H9 (cell line): ENCODE measurements around the gene F9. TPM values are rescaled to one million over a fixed set of nuclear protein-coding genes. Genes with fewer than 3 reads are reported as not detected.

ENCODE experiments used
- DNase-seq: peaks from one replicate; pipeline ENCODE4 v3.0.0-alpha.2; 2017
- H2AFZ ChIP-seq: one replicate; pipeline ENCODE4 v1.6.1; 2013; ENCODE audit warnings: mild to moderate bottlenecking, low read length, control low read depth, moderate library complexity
- H2AK5ac ChIP-seq: 2 replicates; pipeline ENCODE4 v1.6.1; 2013; ENCODE audit warnings: low read length, control low read depth, mixed read lengths; ENCODE audit not compliant: insufficient read length
- H2BK120ac ChIP-seq: one replicate; pipeline ENCODE4 v1.6.1; 2013; ENCODE audit warnings: low read depth, mild to moderate bottlenecking, low read length, control low read depth, inconsistent platforms; ENCODE audit not compliant: poor library complexity, severe bottlenecking
- H2BK12ac ChIP-seq: 2 replicates; pipeline ENCODE4 v1.6.1; 2013; ENCODE audit warnings: low read length, control low read depth, mixed read lengths, low read depth; ENCODE audit not compliant: insufficient read length
- H2BK15ac ChIP-seq: 2 replicates; pipeline ENCODE4 v1.6.1; 2013; ENCODE audit warnings: low read depth, low read length, control low read depth
- H2BK20ac ChIP-seq: one replicate; pipeline ENCODE4 v1.6.1; 2013; ENCODE audit warnings: low read depth, mild to moderate bottlenecking, low read length, control low read depth, inconsistent platforms; ENCODE audit not compliant: poor library complexity, severe bottlenecking
- H2BK5ac ChIP-seq: 2 replicates; pipeline ENCODE4 v1.6.1; 2013; ENCODE audit warnings: low read length, control low read depth, mixed read lengths; ENCODE audit not compliant: insufficient read length
- H3K14ac ChIP-seq: 2 replicates; pipeline ENCODE4 v1.6.1; 2013; ENCODE audit warnings: low read length, control low read depth; ENCODE audit not compliant: insufficient read depth
- H3K18ac ChIP-seq: 2 replicates; pipeline ENCODE4 v1.6.1; 2013; ENCODE audit warnings: low read depth, mild to moderate bottlenecking, mixed read lengths, low read length, control low read depth; ENCODE audit not compliant: insufficient read length
- H3K23ac ChIP-seq: 2 replicates; pipeline ENCODE4 v1.6.1; 2013; ENCODE audit warnings: low read length, control low read depth, mixed read lengths, low read depth; ENCODE audit not compliant: insufficient read length
- H3K23me2 ChIP-seq: 2 replicates; pipeline ENCODE4 v1.6.1; 2013; ENCODE audit warnings: low read depth, mild to moderate bottlenecking, mixed read lengths, low read length, control low read depth; ENCODE audit not compliant: insufficient read length, poor library complexity, severe bottlenecking
- H3K27ac ChIP-seq: 2 replicates; pipeline ENCODE4 v1.5.1; 2013; ENCODE audit warnings: low read length, control low read depth, mixed read lengths, low read depth; ENCODE audit not compliant: insufficient read length
- H3K27me3 ChIP-seq: 2 replicates; pipeline ENCODE4 v1.6.1; 2013; ENCODE audit warnings: low read length, control low read depth, inconsistent platforms; ENCODE audit not compliant: insufficient read depth
- H3K4ac ChIP-seq: 2 replicates; pipeline ENCODE4 v1.6.1; 2013; ENCODE audit warnings: low read depth, mild to moderate bottlenecking, control low read depth, inconsistent platforms, low read length, moderate library complexity
- H3K4me1 ChIP-seq: 2 replicates; pipeline ENCODE4 v1.6.1; 2013; ENCODE audit warnings: low read length, control low read depth, inconsistent platforms; ENCODE audit not compliant: insufficient read depth
- H3K4me2 ChIP-seq: 2 replicates; pipeline ENCODE4 v1.6.1; 2013; ENCODE audit warnings: low read length, control low read depth, mixed read lengths; ENCODE audit not compliant: insufficient read length, insufficient read depth
- H3K56ac ChIP-seq: 2 replicates; pipeline ENCODE4 v1.6.1; 2013; ENCODE audit warnings: low read depth, mild to moderate bottlenecking, mixed read lengths, low read length, control low read depth; ENCODE audit not compliant: insufficient read length
- H3K79me1 ChIP-seq: 2 replicates; pipeline ENCODE4 v1.6.1; 2013; ENCODE audit warnings: low read depth, mild to moderate bottlenecking, moderate library complexity, low read length, control low read depth, inconsistent platforms; ENCODE audit not compliant: insufficient read depth, poor library complexity, severe bottlenecking
- H3K79me2 ChIP-seq: 2 replicates; pipeline ENCODE4 v1.6.1; 2013; ENCODE audit warnings: low read length, control low read depth, inconsistent platforms; ENCODE audit not compliant: insufficient read depth
- H3K9ac ChIP-seq: 2 replicates; pipeline ENCODE4 v1.6.1; 2013; ENCODE audit warnings: low read length, control low read depth, mixed read lengths; ENCODE audit not compliant: insufficient read length; ENCODE audit errors: extremely low read depth
- H3K9me3 ChIP-seq: one replicate; pipeline ENCODE4 v1.6.1; 2013; ENCODE audit warnings: low read depth, low read length, inconsistent platforms; ENCODE audit not compliant: control insufficient read depth
- H3T11ph ChIP-seq: one replicate; pipeline ENCODE4 v1.6.1; 2013; ENCODE audit warnings: mild to moderate bottlenecking, low read length, control low read depth, inconsistent platforms
- H4K20me1 ChIP-seq: one replicate; pipeline ENCODE4 v1.6.1; 2013; ENCODE audit not compliant: control insufficient read depth, insufficient read length, insufficient read depth
- H4K5ac ChIP-seq: 2 replicates; pipeline ENCODE4 v1.6.1; 2013; ENCODE audit warnings: low read depth, mild to moderate bottlenecking, mixed read lengths, low read length, control low read depth; ENCODE audit not compliant: insufficient read length
- H4K8ac ChIP-seq: replicated peaks from 2 replicates; pipeline ENCODE4 v1.6.1; 2013; ENCODE audit warnings: low read length, control low read depth, mixed read lengths, low read depth; ENCODE audit not compliant: insufficient read length
- H4K91ac ChIP-seq: 2 replicates; pipeline ENCODE4 v1.6.1; 2013; ENCODE audit warnings: low read depth, mild to moderate bottlenecking, moderate library complexity, mixed read lengths, low read length, control low read depth; ENCODE audit not compliant: insufficient read length
- H3K27ac Mint-ChIP-seq, 3 experiments: 2 replicates in 2 of 3; 3 replicates in 1 of 3; pipeline ENCODE4 v1.8.0; 2020 to 2021; ENCODE audit warnings: mixed read lengths in 3 of 3, mild to moderate bottlenecking in 1 of 3, moderate library complexity in 1 of 3
- H3K27me3 Mint-ChIP-seq: 2 replicates; pipeline ENCODE4 v1.8.0; 2021; ENCODE audit warnings: low read depth, mild to moderate bottlenecking, moderate library complexity, mixed read lengths
- H3K36me3 Mint-ChIP-seq, 3 experiments: 2 replicates in 2 of 3; 3 replicates in 1 of 3; pipeline ENCODE4 v1.8.0; 2020 to 2021; ENCODE audit warnings: low read depth in 3 of 3, mixed read lengths in 3 of 3; ENCODE audit not compliant: insufficient read depth in 1 of 3
- H3K4me1 Mint-ChIP-seq, 2 experiments: 2 replicates each; pipeline ENCODE4 v1.8.0; 2020; ENCODE audit warnings: mixed read lengths in 2 of 2
- H3K4me3 Mint-ChIP-seq, 2 experiments: 2 replicates in 1 of 2; 3 replicates in 1 of 2; pipeline ENCODE4 v1.8.0; 2020 to 2021; ENCODE audit warnings: mild to moderate bottlenecking in 2 of 2, mixed read lengths in 2 of 2, moderate library complexity in 1 of 2
- H3K9me3 Mint-ChIP-seq, 2 experiments: 2 replicates in 1 of 2; 3 replicates in 1 of 2; pipeline ENCODE4 v1.8.0; 2020; ENCODE audit warnings: mild to moderate bottlenecking in 2 of 2, mixed read lengths in 2 of 2, moderate library complexity in 1 of 2
- WGBS: extraction: QIAGEN DNeasy Blood & Tissue Kit; methylation state at CpG from one replicate; pipeline ENCODE4 v1.1.7; 2013; ENCODE audit warnings: missing lambda C conversion rate, low lambda C conversion rate, mixed read lengths; ENCODE audit not compliant: insufficient read length; ENCODE audit errors: extremely low coverage; 5-methylcytosine and 5-hydroxymethylcytosine counted together
- total RNA-seq: library from RNA; stranded (reverse); gene quantifications from 2 replicates; pipeline ENCODE4 v1.2.1, GENCODE V29; 2021
- TF ChIP-seq, protein P1 (sequence below): fragments of 200-600 bp; sonication (generic); conservative IDR thresholded peaks from 3 replicates; pipeline ENCODE4 v1.8.0; 2021; ENCODE audit warnings: antibody characterized with exemption, mild to moderate bottlenecking

The F9 gene
- total RNA-seq, 1 experiment from 2014 or later = not detected

DNA sequence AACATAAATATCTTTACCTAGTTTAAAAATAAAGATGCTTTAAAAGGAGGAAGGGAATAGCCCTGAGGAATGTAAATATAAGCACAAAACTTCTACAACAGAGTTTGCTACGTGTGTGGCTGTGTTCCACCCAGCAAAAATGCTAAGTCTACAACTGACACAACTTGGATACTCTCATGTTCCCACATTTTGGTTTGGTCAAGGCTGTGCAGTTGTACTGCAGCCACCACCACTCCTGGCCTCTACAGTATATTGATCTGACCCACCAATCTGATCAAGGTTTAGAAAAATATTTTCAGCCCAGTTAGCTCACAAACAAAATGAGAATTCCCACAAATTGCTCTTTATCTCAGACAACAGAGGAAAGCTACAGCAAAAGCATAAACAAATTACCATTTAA lies 12.1 kb downstream of the F9 start:
- no peak overlapping the region for H2AK5ac ChIP-seq
- H3K9me3 ChIP-seq = no peaks in the 10 kb centered on the region
- H3K4me1 ChIP-seq = no peaks in the 10 kb centered on the region
- H3K14ac ChIP-seq = no peak overlapping the region
- TF ChIP-seq, protein P1, sequence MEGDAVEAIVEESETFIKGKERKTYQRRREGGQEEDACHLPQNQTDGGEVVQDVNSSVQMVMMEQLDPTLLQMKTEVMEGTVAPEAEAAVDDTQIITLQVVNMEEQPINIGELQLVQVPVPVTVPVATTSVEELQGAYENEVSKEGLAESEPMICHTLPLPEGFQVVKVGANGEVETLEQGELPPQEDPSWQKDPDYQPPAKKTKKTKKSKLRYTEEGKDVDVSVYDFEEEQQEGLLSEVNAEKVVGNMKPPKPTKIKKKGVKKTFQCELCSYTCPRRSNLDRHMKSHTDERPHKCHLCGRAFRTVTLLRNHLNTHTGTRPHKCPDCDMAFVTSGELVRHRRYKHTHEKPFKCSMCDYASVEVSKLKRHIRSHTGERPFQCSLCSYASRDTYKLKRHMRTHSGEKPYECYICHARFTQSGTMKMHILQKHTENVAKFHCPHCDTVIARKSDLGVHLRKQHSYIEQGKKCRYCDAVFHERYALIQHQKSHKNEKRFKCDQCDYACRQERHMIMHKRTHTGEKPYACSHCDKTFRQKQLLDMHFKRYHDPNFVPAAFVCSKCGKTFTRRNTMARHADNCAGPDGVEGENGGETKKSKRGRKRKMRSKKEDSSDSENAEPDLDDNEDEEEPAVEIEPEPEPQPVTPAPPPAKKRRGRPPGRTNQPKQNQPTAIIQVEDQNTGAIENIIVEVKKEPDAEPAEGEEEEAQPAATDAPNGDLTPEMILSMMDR = no peak
- no peak overlapping the region for H2BK120ac ChIP-seq
- no peak overlapping the region for H2BK20ac ChIP-seq
- H2AFZ ChIP-seq = no peak overlapping the region
- Mint-ChIP-seq H3K4me3 (no peak overlapping the region), H3K36me3 (no peaks in the 10 kb centered on the region), H3K9me3 (peaks cover 0 to 43% of the 10 kb centered on the region in 2 experiments; a peak in 2 of 5 replicates), H3K4me1 (no peaks in the 10 kb centered on the region), H3K27ac (no peak overlapping the region), H3K27me3 (no peaks in the 10 kb centered on the region; the same call in 1 of the 2 replicates)
- H3K79me2 ChIP-seq = no peaks in the 10 kb centered on the region
- no peak overlapping the region for H4K5ac ChIP-seq
- H3K18ac ChIP-seq = no peak overlapping the region
- H3K4ac ChIP-seq = no peak overlapping the region
- H3K23ac ChIP-seq = no peak overlapping the region
- no peak overlapping the region for H4K91ac ChIP-seq
- H4K20me1 ChIP-seq = no peaks in the 10 kb centered on the region
- H4K8ac ChIP-seq = no peak overlapping the region
- H3K4me2 ChIP-seq = no peak overlapping the region
- no peak overlapping the region for H2BK12ac ChIP-seq
- H2BK15ac ChIP-seq = no peak overlapping the region
- H3K79me1 ChIP-seq = no peaks in the 10 kb centered on the region
- H3K27me3 ChIP-seq = no peaks in the 10 kb centered on the region
- no peak overlapping the region for H3K27ac ChIP-seq
- H3T11ph ChIP-seq = no peak overlapping the region
- H3K9ac ChIP-seq = no peak overlapping the region
- no peak overlapping the region for H2BK5ac ChIP-seq
- WGBS = no CpG with 5 or more reads among the region's 1 CpG
- no peak overlapping the region for H3K56ac ChIP-seq
- no peaks in the 10 kb centered on the region for H3K23me2 ChIP-seq
- DNase-seq = no peak
